HT-29 (cell line): ENCODE data around the gene TSEN2. TPM values are rescaled to one million over a fixed set of nuclear protein-coding genes. Genes with fewer than 3 reads are reported as not detected.
"Not testable (repeated sequence)": the region's sequence is repeated elsewhere in the genome, so short reads cannot be mapped to it uniquely, and the experiment has no call there.

Source experiments
- DNase-seq: peaks from one replicate; pipeline ENCODE4 v3.0.0-alpha.2; 2015; ENCODE audit warnings: low spot score
- total RNA-seq: library from RNA; depleted of rRNA; stranded (reverse); fragments of >200 nt; shearing (Covaris generic); gene quantifications from 2 replicates; pipeline ENCODE4 v1.2.3, GENCODE V29; 2014; rRNA removed

TSEN2 gene
- total RNA-seq, result 20.8 and 22.5 TPM in 2 replicates

- peak; percentile 91 for DNase-seq
Measured at GRCh38 chr3:12484198-12484982, at the start of gene TSEN2. TSS of gene TSEN2 (plus strand) at chr3:12484480. CDS start at chr3:12489801, 5,321 bp downstream.

- DNase-seq, result no peak
Measured at GRCh38 chr3:12436514-12437220, 47.6 kb upstream of the TSEN2 start.

DNA sequence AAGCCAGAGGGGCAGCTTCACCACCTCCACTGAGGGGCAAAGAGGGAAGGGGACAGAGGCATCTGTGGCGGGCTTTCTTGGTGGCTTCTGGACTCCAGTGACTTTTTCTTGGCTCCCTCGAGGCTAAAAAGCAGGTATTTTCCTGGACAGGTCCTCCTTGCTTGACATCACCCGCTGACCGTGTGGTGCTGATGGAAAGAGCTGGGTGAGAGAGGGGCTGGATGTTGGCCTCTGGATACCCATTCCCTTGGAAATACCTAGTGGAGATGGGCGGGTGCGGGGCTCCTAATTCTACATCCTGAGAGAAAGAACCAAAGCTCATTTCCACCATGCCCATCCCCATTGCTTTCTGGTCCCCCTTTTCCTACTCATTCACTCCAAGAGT is 47.1 kb upstream of the TSEN2 start:
- DNase-seq, result no peak

- no peak for DNase-seq
Measured at GRCh38 chr3:12437861-12438260, 46.4 kb upstream of the TSEN2 start.

DNA sequence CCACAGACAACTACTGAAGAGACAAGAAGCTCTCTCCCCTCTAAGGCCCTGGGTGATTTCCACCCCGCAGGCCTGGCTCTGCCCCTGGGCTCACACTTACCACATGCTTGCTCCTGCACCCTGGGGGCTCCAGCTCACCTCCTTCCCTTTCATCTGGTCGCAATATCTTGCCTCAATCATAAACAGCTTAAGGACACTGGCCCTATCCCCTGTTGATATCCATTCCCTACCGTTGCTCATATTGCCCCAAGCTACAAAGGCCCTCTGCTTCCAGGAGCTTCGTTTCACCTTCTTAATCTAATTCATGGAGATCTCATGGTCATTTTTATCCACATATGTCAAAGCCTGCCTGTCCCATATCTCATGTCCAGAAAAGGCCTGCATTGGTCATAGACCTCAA is 46.0 kb upstream of the TSEN2 start:
- DNase-seq, result no peak

- DNase-seq, result no peak
Measured at GRCh38 chr3:12439161-12439940, 44.9 kb upstream of the TSEN2 start.

GRCh38 chr3:12440927-12441714 is 43.2 kb upstream of the TSEN2 start:
- no peak for DNase-seq

GRCh38 chr3:12442654-12443501 is 41.4 kb upstream of the TSEN2 start:
- no peak for DNase-seq

DNA sequence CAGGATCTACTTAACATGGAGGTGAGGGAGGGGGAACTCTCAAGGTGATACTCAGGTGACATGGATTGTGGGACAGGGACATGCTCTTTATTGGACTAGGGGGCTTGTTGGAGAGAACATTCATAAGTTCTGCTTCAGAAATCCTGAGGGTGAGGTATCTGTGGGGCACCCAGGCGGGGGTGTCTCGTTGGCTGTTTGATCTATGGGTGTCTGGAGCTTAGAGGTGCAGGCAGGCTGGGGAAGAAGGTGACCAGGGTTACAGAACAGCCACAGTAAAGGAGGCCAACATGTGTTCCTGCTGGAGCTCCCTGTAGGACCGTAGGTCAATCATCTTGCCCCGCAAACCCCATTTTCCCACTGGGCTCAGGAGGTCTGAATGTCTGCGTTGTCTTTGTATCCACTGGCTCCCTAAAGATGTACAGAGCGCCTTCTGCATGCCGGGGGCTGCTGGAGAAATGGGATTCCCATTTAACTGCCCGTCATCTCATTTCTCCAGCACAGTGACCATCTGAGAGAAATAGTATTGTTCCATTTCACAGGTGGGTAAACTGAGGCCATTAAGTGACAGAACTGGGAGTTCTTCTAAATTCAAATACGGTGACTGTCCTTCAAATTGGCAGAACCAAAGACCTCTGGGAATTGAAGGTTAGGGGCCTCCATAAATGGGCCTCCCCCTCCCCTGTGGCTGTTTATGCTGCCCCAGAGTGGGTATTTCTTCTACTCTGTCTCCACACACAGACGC is 40.3 kb upstream of the TSEN2 start:
- no peak for DNase-seq

DNA sequence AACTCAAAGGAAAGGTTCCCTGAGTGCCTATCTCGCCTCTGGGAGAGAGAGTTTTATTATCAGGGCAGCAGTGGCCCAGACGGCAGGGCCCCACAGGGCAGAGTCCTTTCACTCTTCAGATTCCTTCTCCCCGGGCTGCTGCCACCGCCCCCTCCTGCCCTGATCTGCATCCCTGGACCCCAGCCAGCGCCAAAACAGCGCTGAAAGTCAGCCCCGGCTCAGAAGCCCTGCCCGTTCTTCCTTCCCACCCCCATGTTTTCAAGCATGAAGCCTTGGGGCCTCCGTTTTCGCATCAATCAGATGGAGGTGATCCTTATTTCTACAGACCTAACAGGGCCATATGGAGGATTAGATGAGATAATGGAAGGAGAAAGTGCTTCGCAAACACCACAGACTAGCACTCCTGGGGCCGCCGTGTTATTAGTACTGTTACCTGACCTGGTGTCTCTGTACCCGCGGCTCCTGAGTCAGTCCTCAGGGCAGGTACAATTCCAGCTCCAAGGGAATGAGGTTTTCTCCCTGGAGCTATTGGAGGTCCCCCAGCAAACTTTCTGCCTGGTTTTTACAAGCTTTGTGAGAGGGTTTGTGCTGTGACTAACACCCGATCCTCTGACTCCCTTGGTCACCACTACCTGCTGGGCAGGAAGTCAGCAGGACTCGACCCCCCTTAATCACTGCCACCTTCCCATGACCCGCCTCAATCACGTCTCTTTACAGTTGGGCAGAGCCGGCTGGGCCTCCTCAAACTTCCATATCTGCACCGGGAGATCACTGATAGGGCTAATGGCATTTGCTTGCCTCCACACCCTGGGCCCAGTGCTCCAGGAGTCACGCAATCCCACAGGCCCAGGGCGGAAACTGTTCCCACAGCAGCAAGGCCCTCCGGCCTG is 39.5 kb upstream of the TSEN2 start:
- DNase-seq, result peak; percentile 94

DNA sequence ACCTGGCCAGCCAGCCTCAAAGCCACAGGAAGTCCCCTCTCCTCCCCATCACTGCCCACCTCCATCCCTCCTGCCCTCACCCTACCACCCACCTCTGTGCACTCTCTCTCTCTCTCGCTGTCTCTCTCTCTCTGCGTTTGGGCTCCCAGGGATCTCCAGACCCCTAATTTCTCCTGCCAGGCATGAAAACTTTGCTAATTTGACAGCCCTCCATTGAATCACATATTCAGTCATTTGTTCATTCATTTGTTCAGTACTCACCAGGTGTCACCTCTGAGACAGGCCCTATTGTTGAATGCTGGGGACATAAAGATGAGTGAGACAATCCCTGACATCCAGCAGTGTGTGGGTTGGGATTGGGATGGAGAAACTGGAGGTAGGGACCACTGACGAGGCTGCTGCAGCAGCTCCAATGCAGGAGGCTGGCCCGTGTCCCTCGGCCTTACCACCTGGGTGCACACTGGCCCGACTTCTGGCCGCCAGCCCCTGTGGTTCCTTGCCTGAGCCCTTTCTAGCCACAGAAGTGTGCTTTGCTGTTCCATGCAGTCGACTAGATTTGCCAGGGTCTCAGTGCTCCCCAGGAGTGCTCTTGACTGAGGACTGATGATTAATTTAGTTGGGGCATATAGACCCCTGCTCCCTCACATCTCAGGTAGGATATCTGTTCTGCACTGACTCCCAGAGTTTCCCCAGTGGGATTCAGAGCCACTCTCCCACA is 38.6 kb upstream of the TSEN2 start:
- no peak for DNase-seq

DNA sequence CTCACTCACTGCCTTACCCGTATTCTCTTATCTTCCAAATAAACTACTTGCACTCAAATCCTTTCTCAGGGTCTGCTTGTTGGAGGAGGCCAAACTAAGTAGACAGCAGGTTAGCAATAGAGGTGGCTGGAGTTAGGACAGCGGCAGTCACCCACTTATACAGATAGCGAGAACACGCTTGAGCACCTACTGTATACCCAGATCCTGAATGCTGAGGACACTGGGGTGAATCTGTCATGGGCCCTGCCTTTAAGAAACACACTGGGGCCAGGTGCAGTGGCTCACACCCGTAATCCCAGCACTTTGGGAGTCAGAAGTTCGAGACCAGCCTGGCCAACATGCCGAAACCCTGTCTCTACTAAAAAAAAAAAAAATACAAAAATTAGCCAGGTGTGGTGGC is 38.0 kb upstream of the TSEN2 start:
- no peak for DNase-seq

DNA sequence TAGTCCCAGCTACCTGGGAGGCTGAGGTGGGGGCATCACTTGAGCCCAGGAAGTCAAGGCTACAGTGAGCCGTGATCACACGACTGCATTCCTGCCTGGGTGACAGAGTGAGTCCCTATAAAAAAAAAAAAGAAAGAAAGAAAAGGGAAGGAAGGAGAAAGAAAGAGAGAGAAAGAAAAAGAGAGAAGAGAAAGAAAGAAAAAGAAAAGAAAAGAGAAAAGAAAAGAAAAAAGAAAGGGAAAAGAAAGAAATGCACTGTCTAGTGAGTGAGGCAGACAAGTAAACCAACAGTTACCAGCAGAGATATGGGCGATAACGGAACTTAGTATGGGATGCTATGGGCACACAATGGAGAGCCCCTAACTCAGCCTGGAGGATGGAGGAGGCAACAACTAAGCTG is 37.2 kb upstream of the TSEN2 start:
- no peak for DNase-seq

DNA sequence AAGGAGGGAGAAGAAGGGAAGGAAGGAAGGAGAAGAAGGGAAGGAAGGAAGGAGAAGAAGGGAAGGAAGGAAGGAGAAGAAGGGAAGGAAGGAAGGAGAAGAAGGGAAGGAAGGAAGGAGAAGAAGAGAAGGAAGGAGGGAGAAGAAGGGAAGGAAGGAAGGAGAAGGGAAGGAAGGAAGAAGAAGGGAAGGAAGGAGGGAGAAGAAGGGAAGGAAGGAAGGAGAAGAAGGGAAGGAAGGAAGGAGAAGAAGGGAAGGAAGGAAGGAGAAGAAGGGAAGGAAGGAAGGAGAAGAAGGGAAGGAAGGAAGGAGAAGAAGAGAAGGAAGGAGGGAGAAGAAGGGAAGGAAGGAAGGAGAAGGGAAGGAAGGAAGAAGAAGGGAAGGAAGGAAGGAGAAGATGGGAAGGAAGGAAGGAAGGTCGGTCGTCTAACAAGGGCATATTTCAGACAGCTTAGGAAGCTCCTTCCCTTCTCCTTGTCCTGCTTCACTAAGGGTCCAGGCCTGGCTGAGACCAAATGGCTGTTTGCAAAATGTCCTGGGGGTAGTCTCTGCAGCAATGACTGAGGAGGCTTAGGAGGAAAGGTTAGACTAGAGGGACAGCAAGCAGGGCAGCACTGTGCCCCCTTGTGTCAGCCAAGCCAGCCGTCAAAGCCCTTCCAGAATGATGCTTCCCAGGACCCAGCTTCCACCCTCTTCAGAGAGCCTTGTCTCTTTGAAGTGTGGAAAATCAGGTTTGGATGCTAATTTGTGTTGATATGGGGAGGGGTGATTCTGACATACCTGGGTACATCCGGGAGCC is 35.7 kb upstream of the TSEN2 start:
- DNase-seq, result not testable (repeated sequence)

DNA sequence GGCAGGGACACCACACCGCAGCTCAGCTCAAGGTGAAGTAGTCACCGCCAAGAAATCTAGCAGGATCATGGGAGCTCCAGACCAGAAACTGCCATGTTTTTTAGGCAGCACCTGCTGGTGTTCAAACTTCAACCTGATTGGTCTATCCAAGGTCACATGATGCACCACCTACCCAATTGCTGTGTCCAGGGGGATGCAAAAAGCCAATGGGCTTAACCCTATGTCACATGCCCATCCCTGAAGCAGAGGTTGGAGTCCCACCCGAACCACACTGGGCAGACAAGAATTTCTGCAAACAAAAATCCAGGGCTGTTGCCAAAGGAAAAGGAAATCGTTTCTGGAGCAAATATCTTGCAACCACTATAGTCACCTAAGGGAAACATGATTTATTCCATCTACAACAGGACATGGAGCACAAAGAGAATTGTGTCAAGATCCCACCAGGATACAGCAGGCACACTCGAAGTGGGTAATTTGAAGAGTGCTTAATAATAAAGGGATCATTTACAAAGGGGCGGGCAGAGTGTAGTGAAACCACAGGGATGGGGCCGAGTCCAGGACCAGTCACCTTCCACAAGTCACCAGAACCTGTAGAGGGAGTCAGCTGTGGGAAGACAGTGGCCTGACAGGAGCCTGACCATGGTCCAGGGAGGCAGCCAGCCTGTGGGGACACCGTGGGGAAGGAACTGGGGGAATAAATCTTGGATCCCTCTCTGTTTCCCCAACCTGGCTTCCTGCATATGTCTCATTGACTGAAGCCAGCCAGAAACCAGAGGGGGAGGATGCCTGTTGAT is 34.2 kb upstream of the TSEN2 start:
- DNase-seq, result peak; percentile 66

DNA sequence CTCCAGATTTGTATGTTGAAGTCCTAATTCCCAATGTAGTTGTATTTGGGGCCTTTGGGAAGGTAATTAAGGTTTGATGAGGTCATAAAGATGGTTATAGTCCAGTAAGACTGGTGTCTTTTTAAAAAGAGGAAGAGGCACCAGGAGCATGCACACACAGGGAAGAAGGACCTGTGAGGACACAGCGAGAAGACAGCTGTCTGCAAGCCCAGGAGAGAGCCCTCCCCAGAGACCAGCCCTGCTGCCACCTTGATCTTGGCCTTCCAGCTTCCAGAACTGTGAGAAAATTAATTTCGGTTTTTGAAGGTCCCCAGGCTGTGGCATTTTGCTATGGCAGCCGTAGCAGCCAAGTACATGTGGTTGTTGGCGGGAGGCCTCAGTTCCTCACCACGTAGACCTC is 32.8 kb upstream of the TSEN2 start:
- no peak for DNase-seq
